T1000 (cell line): ENCODE data around the gene EML4.
"Not testable (repeated sequence)": the region's sequence is repeated elsewhere in the genome, so short reads cannot be mapped to it uniquely, and the experiment has no call there.

Experiments used
- DNase-seq: peaks from one replicate; lab custom pipeline; 2025; ENCODE audit warnings: mixed read lengths; lab: John Stamatoyannopoulos, UW

EML4 gene

DNA sequence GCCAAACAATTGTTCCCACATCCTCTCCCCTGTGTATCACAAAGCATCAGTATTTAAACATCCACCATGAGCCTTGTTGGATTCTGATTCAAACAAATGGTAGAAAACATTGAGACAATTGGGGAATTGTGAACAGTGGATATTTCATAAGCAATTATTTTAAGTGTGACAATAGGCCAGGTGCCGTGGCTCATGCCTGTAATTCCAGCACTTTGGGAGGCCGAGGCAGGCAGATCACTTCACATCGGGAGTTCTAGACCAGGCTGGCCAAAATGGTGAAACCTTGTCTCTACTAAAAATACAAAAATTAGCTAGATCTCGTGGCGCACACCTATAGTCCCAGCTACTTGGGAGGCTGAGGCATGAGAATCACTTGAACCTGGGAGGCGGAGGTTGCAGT, 165.7 kb downstream of the EML4 start:
- not testable (repeated sequence) for DNase-seq

DNA sequence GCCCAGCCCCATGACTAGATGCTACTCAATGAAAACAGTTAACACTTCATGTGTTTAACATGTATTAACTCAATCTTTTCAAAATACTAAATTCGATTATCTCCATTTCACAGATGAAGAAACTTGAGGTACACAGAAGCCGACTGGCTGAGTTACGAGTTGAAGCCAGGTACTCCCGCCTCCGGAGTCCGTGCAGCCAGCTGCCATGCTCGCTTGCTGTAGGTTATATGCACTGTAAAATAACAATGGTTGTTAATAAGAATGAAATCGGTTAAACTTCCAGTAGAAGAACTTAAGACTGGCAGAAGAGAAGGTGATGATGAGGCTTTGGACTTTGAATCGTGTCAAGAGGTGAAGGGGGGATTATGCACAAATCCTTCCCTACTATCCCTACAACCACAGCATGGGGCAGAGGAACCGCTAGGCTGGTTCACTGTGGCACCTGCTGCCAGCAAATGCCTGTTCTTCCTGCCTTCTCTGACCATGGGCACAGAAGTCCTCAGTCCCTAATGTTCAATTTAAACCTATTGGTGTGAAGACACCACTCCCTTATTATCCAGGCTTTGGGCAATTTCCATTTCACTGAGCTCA, 166.5 kb downstream of the EML4 start:
- no peak for DNase-seq

DNA sequence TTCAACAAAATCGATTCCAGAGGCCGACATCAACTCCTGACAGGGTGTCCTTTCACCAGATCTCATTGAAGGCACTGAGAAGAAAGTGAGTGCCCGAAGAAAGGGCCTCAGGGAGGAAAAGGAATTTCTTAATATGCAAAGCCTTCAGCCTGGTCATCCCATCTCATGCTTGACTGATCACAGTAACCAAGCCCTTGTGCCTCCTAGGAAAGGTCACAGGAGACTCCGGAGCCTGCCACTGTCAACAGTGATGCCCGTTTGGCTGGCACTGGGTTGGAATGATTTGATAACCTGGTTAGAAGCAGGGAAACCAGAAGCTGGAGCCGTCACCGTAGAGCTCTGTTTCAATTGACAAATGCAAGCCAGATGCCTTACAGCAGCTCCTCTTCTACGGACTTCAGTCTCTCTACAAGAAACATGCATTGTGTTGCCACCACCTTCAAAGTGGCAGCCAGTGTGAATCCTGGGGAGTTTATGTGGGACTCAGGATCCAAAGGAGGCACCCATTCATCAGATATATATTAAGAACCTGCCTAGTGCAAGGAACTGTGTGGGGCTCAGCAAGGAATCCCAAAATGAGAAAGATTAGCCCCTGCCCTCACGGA, 167.3 kb downstream of the EML4 start:
- DNase-seq = no peak

DNA sequence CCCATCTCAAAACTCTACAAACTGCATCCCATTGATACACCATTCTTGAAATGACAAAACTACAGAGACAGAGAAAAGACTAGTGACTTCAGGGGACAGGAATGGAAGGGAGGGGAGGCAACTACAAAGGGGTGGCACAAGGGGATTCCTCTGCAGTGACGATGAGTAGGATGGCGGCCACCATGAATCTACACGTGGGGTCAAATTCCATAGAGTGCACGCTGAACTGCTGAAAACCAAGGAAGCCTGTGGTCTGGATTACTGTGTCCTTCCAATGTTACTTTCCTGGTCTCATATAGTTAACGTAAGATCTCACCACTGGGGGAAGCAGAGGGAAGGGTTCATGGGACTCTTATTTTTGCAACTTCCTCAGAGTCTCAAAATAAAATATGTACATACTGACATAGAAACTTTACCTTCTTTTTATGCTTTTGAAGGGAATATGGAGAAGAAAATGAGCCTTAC, 168.2 kb downstream of the EML4 start:
- no peak for DNase-seq

- DNase-seq = no peak
These were observed 168.9 kb downstream of the EML4 start for GRCh38 chr2:42337846-42338566.

DNA sequence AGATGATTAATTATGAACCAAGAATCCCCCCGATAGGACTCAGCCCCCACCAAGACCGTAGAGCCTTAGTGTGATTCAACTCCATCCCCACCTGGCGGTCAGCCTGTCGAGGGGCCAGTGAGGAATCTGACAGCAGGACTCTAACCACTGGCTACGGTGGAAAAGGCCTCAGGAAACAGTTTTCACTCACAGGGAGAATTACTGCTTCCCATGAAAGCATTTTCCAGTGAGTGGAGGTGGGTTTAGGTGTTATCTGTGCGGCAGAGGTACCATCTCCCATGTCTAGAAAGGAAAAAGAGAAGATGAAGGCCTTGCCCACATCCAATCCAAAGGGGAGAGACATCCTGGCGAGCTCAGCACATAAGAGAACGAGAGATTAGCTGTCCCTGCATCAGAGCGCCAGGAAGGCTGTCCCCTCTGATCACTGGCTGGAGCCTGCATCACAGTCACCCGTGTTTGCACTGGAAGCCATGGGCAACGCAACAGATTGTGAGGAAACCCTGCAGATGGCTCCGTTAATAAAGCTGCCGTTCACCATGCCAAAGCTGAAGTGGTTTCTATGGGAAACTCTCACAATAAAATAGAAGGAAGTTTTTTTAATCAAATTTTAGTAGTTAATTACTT, 169.5 kb downstream of the EML4 start:
- DNase-seq = no peak

DNA sequence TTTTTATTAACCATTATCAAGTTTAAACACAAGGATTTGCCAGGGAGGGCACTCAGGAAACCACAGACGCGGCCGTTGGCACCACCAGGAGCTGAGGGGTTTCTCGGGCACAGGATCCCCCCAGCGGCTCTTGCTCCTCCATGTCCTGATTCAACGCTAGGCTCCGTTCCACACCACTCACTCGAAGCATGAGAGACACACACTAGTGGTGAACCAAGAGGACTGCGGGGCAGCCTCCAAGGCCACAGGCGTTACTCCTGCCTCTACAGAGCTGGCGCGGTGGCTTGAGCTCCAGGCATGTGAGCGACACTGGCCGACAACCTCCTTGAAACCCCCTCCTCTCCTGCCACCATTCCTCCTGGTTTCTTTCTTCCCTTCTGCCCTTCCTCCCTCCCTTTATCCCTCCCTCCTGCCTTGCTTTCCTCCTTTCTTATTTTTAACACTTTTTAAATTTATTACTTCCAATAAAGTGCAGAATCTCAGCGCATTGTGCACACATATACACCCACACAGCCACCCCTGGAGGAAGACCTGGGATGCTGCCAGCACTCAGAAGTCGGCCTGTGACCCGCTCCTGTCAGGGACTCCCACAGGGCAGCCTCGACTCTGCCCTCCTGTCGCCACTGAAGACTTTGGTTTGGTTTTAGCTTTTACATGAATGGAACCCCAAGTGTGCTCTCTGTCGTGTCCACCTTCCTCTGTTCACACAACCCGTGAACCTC, 170.2 kb downstream of the EML4 start:
- DNase-seq = no peak

GRCh38 chr2:42340045-42340937, 171.1 kb downstream of the EML4 start:
- DNase-seq = no peak

- DNase-seq = no peak
These were observed 171.9 kb downstream of the EML4 start for GRCh38 chr2:42340938-42341636.

DNA sequence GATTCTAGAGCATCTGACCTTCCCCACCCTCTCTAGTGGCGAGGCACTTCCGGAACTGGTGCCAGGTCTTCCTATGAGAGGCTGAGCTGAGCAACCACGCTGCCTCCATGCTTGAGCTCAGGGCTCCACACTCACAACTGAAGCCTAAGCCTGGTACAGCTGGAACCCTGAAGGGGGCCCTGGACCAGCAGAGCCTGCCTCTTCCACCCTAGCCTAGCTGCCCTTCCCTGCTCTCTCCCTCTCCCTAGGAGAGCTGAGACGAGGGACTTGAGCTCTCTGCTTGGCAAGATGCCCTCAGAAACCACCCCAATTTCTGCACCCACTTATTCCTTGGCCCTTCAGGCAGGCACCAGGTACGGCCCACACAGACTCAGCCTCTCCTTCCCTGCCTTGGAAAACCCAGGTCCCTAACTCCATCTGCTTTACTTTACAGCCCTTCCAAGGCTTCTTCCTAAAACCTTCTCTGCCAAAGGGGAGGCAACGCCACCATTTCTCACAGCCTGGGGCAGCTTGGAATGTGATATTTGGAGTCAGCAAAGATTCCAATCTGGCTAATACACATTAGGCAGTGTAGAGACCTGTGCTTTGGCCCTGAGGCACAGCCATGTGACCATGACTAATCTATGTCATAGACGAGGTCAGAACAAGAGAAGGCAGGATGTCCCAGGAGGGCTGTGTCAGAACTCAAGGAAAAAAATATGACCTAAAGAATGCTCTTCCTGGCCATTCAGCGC, 173.1 kb downstream of the EML4 start:
- peak; percentile 83 for DNase-seq

DNA sequence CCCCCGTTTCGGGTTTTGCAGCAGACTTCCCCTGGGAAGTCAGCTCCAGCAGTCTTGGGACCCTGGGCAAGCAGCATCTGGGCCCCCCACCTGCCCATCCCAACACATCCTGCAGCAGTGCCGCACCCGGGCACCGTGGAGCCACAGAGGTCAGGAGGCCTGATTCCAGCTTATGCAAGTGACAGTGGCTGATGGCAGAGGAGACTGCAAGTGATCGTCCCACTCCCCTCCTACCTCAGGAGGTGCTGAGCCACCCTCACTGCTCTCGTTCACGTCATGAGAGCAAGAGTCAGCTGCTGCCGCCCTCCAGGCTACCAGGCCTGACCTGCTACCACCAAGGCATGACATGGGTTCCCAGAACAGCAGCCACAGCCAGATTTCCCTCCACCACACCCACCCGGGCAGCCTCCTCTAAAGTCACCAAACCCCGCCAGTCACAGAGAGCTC, 173.7 kb downstream of the EML4 start:
- DNase-seq = no peak

- DNase-seq = no peak
These were observed 176.8 kb downstream of the EML4 start for GRCh38 chr2:42345986-42346385.

- DNase-seq = not testable (repeated sequence)
These were observed 177.7 kb downstream of the EML4 start for GRCh38 chr2:42346856-42347255.

- DNase-seq = not testable (repeated sequence)
These were observed 178.4 kb downstream of the EML4 start for GRCh38 chr2:42347518-42347917.

GRCh38 chr2:42348113-42348805, 179.1 kb downstream of the EML4 start:
- DNase-seq = no peak

- no peak for DNase-seq
These were observed 181.4 kb downstream of the EML4 start for GRCh38 chr2:42350434-42351063.

GRCh38 chr2:42351864-42352263, 182.7 kb downstream of the EML4 start:
- DNase-seq = no peak

DNA sequence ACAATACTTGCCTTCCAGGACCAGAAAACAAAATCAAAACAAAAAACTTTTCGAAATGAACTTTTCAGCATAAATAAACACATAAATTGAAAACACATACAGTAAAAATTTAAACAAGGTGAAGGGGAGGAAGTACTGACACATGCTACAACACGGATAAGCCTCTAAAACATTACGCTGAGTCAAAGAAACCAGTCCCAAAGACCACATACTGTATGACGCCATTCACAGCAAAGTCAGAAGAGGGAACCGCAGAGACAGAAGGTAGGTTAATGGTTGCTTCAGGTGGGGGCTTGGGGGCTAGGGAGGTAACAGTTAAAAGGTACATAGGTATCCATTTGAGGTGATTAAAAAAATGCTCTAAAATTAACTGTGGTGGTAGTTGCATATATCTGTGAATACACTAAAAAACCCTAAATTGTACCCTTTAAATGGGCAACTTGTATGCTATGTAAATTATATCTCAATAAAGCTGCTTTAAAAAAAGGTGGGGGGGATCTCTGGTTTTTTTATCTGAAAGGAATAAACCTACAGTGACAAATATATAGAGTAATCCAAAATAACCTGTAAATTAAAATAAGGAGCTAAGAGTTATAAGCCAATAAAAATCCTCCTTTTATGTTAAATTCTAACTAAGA, 184.8 kb downstream of the EML4 start:
- DNase-seq = no peak
